Calu3 (cell line): Measurements from ENCODE around the gene NDRG3. TPM values are rescaled to one million over a fixed set of nuclear protein-coding genes. Genes with fewer than 3 reads are reported as not detected.

Experiments used
- BruUV-seq: library from RNA; stranded (reverse); fragments of 400-500 nt; replicated peaks from 2 replicates; lab custom pipeline; 2021; lab: Mats Ljungman, UMichigan
- CTCF ChIA-PET: fragments of 300-600 bp; sonication (Branson Sonifier 250); formaldehyde crosslinking; loops from one replicate; lab custom pipeline; 2022; ENCODE audit warnings: antibody characterized with exemption; lab: Charles Lee
- DNase-seq: peaks from one replicate; pipeline ENCODE4 v3.0.0; 2022
- H3K27ac Mint-ChIP-seq: one replicate; pipeline ENCODE4 v1.8.0; 2022; ENCODE audit warnings: mixed read lengths; ENCODE audit not compliant: unreplicated experiment
- H3K27me3 Mint-ChIP-seq: one replicate; pipeline ENCODE4 v1.8.0; 2022; ENCODE audit warnings: mixed read lengths; ENCODE audit not compliant: unreplicated experiment
- H3K36me3 Mint-ChIP-seq: one replicate; pipeline ENCODE4 v1.8.0; 2022; ENCODE audit warnings: mild to moderate bottlenecking, moderate library complexity, mixed read lengths; ENCODE audit not compliant: insufficient read depth, unreplicated experiment
- H3K4me1 Mint-ChIP-seq: one replicate; pipeline ENCODE4 v1.8.0; 2022; ENCODE audit warnings: mild to moderate bottlenecking, low read depth, mixed read lengths; ENCODE audit not compliant: unreplicated experiment
- H3K4me3 Mint-ChIP-seq: one replicate; pipeline ENCODE4 v1.8.0; 2022; ENCODE audit warnings: mild to moderate bottlenecking, low read depth, moderate library complexity, mixed read lengths; ENCODE audit not compliant: unreplicated experiment
- H3K9me3 Mint-ChIP-seq: one replicate; pipeline ENCODE4 v1.8.0; 2022; ENCODE audit warnings: low read depth, mixed read lengths; ENCODE audit not compliant: unreplicated experiment
- intact Hi-C: fragments of 100-400 bp; cut with micrococcal nuclease; formaldehyde crosslinking; loops from one replicate; pipeline ENCODE4 v1.10.0; 2022; ENCODE audit not compliant: unreplicated experiment
- total RNA-seq: library from RNA; stranded (reverse); gene quantifications from 2 replicates; pipeline ENCODE4 v1.2.3, GENCODE V29; 2022
- TF ChIP-seq, protein P1 (sequence below): fragments of 200-600 bp; IDR thresholded peaks from one replicate; pipeline ENCODE4 v1.8.0; 2022; ENCODE audit warnings: antibody characterized with exemption; ENCODE audit not compliant: unreplicated experiment

The NDRG3 gene
- total RNA-seq, 1 experiment from 2014 or later: 18.0 TPM

DNA sequence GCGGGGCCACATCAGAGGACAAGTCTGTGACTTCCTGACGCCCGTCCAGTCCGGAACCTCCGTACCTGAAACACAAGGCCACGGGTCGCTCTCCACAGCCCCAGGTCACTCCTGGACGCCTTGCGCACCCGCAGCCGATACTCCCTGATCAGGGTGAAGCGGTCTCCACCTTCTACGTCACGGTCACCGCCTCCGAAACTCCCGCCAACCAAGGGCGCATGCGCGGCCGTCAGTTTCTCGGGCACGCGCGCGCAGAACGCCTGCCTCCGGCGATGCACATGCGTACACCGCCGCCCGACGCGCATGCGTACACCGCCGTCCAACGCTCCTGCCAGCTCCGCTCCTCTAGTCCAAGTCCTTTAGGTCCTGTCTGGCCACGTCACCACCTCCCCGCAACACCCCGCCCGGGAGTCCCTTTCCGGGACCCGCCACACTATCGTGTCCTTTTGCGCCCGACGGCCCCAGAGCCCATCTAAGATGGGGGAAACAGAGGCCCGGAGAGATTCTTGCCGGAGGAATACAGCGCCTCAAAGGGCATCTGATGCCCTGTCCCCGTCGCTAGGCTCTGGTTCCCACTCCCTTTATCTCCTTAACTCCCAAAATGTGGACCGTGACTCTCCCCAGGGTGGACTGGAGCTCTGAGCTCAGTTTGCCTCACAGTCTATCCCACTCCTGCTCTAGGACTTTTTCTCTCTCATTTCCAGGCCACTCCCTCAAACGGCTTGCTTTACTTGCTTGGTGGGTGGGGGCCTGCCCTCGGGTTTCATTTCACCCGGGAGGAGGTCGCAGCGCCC, 27.9 kb upstream of the NDRG3 start, which contains the start of gene DSN1:
TSS of gene DSN1 (minus strand) at position 167 of the 794 bp plus-strand sequence. CDS start 2,305 bp downstream, outside the sequence.
- Mint-ChIP-seq H3K27me3 (no peaks in the 10 kb centered on the region), H3K4me1 (peaks cover 24% of the 10 kb centered on the region), H3K9me3 (no peaks in the 10 kb centered on the region), H3K27ac (peak within 1 kb of the TSS; percentile 93), H3K36me3 (peaks cover 27% of the 10 kb centered on the region), H3K4me3 (peak within 1 kb of the TSS; percentile 77)
- intact Hi-C loops: loop anchor here (10.0 kb wide), 1 partner anchor 111 kb away; no protein-coding TSS in a partner anchor
- BruUV-seq: no TSS peak
- CTCF ChIA-PET: interaction anchor here (0.5 to 1.8 kb wide), 12 partner anchors 19 to 161 kb away, joined by 3 to 10 read pairs (median 3); partner anchors contain the start of gene NDRG3
- TF ChIP-seq, protein P1, sequence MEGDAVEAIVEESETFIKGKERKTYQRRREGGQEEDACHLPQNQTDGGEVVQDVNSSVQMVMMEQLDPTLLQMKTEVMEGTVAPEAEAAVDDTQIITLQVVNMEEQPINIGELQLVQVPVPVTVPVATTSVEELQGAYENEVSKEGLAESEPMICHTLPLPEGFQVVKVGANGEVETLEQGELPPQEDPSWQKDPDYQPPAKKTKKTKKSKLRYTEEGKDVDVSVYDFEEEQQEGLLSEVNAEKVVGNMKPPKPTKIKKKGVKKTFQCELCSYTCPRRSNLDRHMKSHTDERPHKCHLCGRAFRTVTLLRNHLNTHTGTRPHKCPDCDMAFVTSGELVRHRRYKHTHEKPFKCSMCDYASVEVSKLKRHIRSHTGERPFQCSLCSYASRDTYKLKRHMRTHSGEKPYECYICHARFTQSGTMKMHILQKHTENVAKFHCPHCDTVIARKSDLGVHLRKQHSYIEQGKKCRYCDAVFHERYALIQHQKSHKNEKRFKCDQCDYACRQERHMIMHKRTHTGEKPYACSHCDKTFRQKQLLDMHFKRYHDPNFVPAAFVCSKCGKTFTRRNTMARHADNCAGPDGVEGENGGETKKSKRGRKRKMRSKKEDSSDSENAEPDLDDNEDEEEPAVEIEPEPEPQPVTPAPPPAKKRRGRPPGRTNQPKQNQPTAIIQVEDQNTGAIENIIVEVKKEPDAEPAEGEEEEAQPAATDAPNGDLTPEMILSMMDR: no peak
- peak; percentile 100 for DNase-seq

GRCh38 chr20:36773107-36773596, 27.3 kb upstream of the NDRG3 start:
- peak overlapping the region; percentile 93 for H3K27ac Mint-ChIP-seq

DNA sequence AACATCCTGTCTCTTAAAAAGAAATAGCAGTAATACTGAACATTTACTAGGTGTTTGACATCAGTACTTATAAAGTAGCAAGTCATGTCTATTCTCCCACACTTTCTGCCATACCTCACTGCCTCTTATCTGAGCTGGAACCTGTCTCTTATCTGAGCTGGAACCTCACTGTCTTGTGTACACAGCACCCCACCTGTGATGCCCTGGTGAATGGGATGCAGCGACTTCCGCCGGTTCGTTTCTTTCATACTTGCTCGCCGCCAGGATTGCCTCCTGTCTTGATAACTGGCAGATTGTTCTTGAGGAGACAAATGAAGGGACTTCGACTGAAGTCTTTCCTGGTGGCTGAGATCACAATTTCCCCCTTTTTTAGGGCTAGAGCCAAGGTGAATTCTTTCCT, 24.8 kb upstream of the NDRG3 start:
- H3K27ac Mint-ChIP-seq: no peak overlapping the region
- no peak overlapping the region for H3K4me3 Mint-ChIP-seq
- H3K4me1 Mint-ChIP-seq: peaks cover 24% of the 10 kb centered on the region
- intact Hi-C loops: loop anchor here (10.0 kb wide), 1 partner anchor 114 kb away; no protein-coding TSS in a partner anchor
- peaks cover 32% of the 10 kb centered on the region for H3K36me3 Mint-ChIP-seq
- TF ChIP-seq, protein P1: no peak
- no peaks in the 10 kb centered on the region for H3K9me3 Mint-ChIP-seq
- CTCF ChIA-PET: no interaction called here
- BruUV-seq: no TSS peak
- no peak for DNase-seq
- H3K27me3 Mint-ChIP-seq: no peaks in the 10 kb centered on the region

More at GRCh38 chr20:36773107-36773596, 27.3 kb upstream of the NDRG3 start:
- Mint-ChIP-seq H3K4me1 (peaks cover 24% of the 10 kb centered on the region), H3K9me3 (no peaks in the 10 kb centered on the region), H3K27me3 (no peaks in the 10 kb centered on the region), H3K4me3 (peak overlapping the region; percentile 77), H3K36me3 (peaks cover 25% of the 10 kb centered on the region)
- intact Hi-C loops: loop anchor here (10.0 kb wide), 1 partner anchor 112 kb away; no protein-coding TSS in a partner anchor
- TSS peak; percentile 73 for BruUV-seq
- CTCF ChIA-PET: interaction anchor here (0.8 to 1.8 kb wide), 10 partner anchors 18 to 160 kb away, joined by 3 to 10 read pairs (median 3); partner anchors contain the start of gene NDRG3
- no peak for DNase-seq
- TF ChIP-seq, protein P1: no peak

GRCh38 chr20:36768768-36769430, 23.0 kb upstream of the NDRG3 start:
- Mint-ChIP-seq H3K4me3 (no peak overlapping the region), H3K27ac (no peak overlapping the region), H3K36me3 (peaks cover 36% of the 10 kb centered on the region), H3K27me3 (no peaks in the 10 kb centered on the region), H3K4me1 (peaks cover 18% of the 10 kb centered on the region), H3K9me3 (no peaks in the 10 kb centered on the region)
- CTCF ChIA-PET: interaction anchor here (0.6 to 0.7 kb wide), 3 partner anchors 11 to 169 kb away, joined by 3 to 6 read pairs (median 4); no protein-coding TSS in a partner anchor
- TF ChIP-seq, protein P1: no peak
- no TSS peak for BruUV-seq
- intact Hi-C loops: no loop called here
- DNase-seq: no peak
